ENCODE results near the gene IL10RB. TPM values are rescaled to one million over a fixed set of nuclear protein-coding genes. Genes with fewer than 3 reads are reported as not detected.
"Not testable (repeated sequence)": the region's sequence is repeated elsewhere in the genome, so short reads cannot be mapped to it uniquely, and the experiment has no call there.

Gene IL10RB
- 7.2 TPM for polyA plus RNA-seq (2012; ENCODE audit: insufficient read depth, insufficient read length, low read depth)

- no peaks in the 10 kb centered on the region for H3K27me3 ChIP-seq
- DNase-seq = peak; percentile 78
- no peaks in the 10 kb centered on the region for H3K9me3 ChIP-seq
- H3K36me3 ChIP-seq = no peaks in the 10 kb centered on the region
- TF ChIP-seq CTCF (IDR thresholded peaks at IDR 0.05; ENCODE audit: low read depth, low read length) = 0 out of 2 replicates have a peak, but pooled peaks have one; percentile 1
- peak within 1 kb of the TSS; percentile 75 for H3K4me3 ChIP-seq (ENCODE audit: low read depth, low read length)
- H3K4me1 ChIP-seq = no peaks in the 10 kb centered on the region; the same call in 1 of the 2 replicates
These were observed at the start of gene IL10RB for GRCh38 chr21:33266050-33266788. Gene IL10RB (plus strand): TSS chr21:33266367. CDS start chr21:33266466, 99 bp downstream.

DNA sequence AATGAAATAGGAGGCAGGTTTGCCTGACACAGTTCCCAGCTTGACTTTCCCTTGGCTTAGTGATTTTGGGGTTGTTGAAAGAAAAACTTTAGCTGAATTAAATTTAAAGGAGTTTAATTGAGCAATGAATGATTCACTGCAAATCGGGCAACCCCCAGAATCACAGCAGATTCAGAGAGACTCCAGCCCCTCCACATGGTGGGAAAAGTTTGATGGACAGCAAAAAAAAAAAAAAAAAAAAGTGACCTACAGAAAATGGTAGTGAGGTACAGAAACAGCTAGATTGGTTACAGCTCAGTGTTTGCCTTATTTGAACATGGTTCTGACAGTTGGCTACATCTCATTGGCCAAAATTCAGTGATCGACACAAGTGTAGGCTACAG lies 49.0 kb upstream of the IL10RB start:
- Histone ChIP-seq H3K27me3 (no peaks in the 10 kb centered on the region), H3K4me3 (ENCODE audit: low read depth, low read length) (no peak overlapping the region), H3K4me1 (no peaks in the 10 kb centered on the region), H3K36me3 (no peaks in the 10 kb centered on the region), H3K9me3 (no peaks in the 10 kb centered on the region)
- no peak for TF ChIP-seq CTCF (IDR thresholded peaks at IDR 0.05; ENCODE audit: low read depth, low read length)
- no peak for DNase-seq

DNA sequence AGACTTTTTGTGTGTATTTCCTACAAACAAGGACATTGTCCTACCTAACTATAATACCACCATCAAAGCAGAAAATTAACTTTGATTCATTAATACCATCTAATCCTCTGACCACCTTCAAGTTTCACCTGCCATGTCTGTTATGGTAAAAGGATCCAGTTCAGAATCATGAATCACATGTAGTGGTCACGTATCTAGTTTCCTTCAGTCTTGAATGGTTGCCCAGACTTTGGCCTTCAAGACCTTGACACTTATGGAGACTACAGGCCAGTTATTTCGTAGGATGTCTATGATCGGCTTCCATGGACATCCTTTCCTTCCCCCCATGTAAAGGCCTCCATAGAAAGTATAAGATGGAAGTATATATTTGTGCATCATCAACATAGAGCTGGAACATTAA lies 46.9 kb upstream of the IL10RB start:
- TF ChIP-seq CTCF (IDR thresholded peaks at IDR 0.05; ENCODE audit: low read depth, low read length) = no peak

DNA sequence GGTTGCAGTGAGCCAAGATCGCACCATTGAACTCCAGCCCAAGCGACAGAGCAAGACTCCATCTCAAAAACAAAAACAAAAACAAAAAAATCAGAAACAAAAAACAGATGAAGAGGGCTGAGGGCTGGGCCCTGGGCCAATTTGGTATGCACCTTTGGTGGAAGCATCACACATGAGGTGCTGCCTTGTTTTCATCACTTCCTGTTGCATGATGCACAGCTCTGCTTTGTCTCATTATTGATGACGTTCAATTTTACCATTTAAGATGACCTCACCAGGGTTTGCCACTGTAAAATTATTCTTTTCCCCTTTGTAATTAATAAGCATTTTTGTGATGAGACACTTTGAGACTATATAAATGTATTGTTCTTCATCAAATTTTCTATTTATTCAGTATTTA lies 46.2 kb upstream of the IL10RB start:
- Histone ChIP-seq H3K4me3 (ENCODE audit: low read depth, low read length) (no peak overlapping the region), H3K36me3 (no peaks in the 10 kb centered on the region), H3K27me3 (peaks cover 10% of the 10 kb centered on the region), H3K9me3 (no peaks in the 10 kb centered on the region), H3K4me1 (no peaks in the 10 kb centered on the region)
- TF ChIP-seq CTCF (IDR thresholded peaks at IDR 0.05; ENCODE audit: low read depth, low read length) = no peak
- no peak for DNase-seq

More for the DNA sequence above, 46.9 kb upstream of the IL10RB start:
- H3K4me3 ChIP-seq (ENCODE audit: low read depth, low read length) = no peak overlapping the region
- H3K27me3 ChIP-seq = peaks cover 10% of the 10 kb centered on the region
- DNase-seq = no peak
- H3K4me1 ChIP-seq = no peaks in the 10 kb centered on the region
- no peaks in the 10 kb centered on the region for H3K9me3 ChIP-seq
- H3K36me3 ChIP-seq = no peaks in the 10 kb centered on the region

DNA sequence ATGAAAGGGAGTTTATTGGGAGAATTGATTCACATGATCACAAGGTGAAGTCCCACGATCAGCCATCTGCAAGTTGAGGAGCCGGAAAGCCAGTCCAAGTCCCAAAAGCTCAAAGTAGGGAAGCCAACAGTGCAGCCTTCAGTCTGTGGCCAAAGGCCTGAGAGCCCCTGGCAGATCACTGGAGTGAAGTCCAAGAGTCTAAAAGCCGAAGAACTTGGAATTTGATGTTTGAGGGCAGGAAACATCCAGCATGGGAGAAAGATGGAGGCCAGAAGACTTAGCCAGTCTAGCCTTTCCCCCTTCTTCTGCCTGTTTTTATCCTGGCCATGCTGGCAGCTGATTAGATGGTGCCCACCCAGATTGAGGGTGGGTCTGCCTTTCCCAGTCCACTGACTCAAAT lies 40.8 kb upstream of the IL10RB start:
- H3K4me1 ChIP-seq; H3K36me3 ChIP-seq; DNase-seq; H3K4me3 ChIP-seq (ENCODE audit: low read depth, low read length); H3K9me3 ChIP-seq: not testable (repeated sequence)
- H3K27me3 ChIP-seq = peaks cover 21% of the 10 kb centered on the region

GRCh38 chr21:33228455-33228854 lies 37.7 kb upstream of the IL10RB start:
- no peaks in the 10 kb centered on the region for H3K9me3 ChIP-seq
- H3K4me1 ChIP-seq = peaks cover 4% of the 10 kb centered on the region
- TF ChIP-seq CTCF (IDR thresholded peaks at IDR 0.05; ENCODE audit: low read depth, low read length) = no peak
- peaks cover 17% of the 10 kb centered on the region for H3K27me3 ChIP-seq
- H3K4me3 ChIP-seq (ENCODE audit: low read depth, low read length) = no peak overlapping the region
- H3K36me3 ChIP-seq = no peaks in the 10 kb centered on the region; the same call in 1 of the 2 replicates
- DNase-seq = no peak
